Endothelial cell of hepatic sinusoid (primary cell): ENCODE data around the gene ACTL8.

Source experiments
- in situ Hi-C: cut with HindIII; loops from 2 replicates; pipeline ENCODE4 v1.10.0; 2017; ENCODE audit warnings: low sequenced_read_pairs

Gene ACTL8

DNA sequence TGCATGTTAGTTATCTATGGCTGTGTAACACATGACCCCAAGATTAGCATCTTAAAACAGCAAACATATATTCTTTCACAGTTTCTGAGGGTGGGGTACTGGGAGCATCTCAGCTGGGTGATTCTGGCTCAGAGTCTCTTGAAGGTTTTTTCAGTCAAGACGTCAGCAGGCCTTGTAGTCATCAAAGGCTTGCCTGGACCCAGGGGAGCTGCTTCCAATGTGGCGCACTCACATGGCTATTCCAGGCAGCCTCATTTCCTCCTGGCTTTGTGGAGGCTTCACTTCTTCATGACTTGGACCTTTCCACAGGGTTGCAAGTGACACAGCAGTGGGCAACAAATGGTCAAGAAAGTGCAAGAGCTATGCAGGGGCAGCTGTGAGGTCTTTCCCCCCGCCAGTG lies 114.7 kb downstream of the ACTL8 start:
- in situ Hi-C loops, result no loop called here

DNA sequence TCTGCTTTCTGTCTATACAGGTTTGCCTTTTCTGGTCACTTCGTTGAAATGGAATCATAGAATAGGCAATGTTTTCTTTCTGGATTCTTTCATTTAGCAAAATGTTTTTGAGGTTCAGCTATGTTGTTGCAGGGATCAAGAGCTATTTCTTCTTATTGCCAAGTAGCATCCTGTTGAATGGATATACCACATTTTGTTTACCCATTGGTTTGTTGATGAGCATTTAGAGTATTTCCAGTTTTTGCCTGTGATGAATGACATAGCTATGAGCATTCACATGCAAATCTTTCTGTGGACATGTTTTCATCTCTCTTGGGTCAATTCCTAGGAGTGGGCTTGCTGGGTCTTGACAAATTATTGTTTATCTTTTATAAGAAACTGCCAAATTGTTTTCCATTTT lies 115.5 kb downstream of the ACTL8 start:
- in situ Hi-C loops, result no loop called here

DNA sequence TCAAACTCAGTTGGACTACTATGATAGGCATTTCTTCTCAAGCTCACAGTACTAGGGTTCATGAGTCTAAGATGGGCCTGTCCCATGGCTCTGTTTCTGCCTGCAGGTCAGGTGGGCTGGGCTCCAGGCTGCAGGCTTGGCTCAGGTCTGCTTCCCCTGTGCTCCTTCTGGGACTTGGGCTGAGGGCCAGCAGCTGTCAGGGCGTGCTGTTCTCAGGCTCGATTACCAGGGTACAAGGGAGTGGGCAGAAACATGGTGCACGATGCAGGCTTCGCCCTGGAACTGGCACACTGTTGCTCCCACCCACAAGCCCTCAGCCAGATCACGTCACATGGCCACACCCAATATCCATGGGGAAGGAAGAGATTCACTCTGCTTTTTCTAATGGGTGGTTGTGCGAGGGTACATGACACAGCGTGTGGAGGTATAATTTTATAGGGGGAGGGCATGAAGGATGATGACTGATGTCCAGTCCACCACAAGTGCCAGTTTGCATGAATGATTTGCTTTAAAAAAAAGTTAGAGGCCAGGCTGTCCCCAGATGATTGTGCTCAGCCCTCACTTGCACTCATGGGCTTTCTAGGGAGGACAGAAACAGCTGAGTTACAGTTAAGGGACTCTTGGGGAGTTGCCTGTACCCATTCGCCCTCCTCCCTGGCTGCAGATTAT lies 118.0 kb downstream of the ACTL8 start:
- in situ Hi-C loops, result no loop called here

DNA sequence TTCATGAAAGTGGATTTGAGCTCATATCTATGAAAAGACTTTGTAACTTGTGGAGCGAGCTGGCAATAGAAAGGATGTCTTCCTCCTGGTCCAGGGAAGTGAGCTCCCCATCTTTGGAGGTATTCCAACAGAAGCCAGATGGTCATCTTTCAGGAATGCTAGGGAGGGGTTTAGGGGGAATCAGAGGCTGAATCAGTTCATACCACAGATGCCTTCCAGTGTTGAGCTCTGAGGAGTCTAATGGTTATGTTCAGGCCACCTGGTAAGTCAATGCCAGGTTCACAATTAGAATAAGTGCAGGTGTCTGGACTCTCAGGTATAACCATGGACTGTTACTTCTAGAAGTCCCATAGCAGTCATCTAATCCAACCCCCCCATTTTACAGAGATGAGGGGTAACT lies 119.1 kb downstream of the ACTL8 start:
- in situ Hi-C loops, result no loop called here

DNA sequence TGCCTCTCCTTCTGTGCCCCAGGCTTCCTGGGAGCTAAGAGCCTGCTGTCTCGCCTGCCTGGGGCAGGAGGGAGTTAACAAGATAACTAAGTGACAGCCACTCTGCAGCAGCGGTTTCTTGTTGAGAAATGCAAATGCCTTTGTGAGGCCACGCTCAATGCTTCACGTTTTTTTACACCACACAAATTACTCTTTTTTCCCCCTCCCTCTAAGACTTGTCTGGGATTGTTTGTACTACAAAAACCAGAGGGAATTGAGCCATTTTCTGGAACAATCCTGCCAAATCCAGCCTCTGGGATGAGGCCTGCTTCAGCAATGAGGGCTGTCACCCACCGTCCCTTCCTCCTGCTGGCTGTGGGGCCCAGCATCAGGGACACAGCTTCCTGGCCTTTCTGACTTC lies 119.6 kb downstream of the ACTL8 start:
- in situ Hi-C loops, result no loop called here

DNA sequence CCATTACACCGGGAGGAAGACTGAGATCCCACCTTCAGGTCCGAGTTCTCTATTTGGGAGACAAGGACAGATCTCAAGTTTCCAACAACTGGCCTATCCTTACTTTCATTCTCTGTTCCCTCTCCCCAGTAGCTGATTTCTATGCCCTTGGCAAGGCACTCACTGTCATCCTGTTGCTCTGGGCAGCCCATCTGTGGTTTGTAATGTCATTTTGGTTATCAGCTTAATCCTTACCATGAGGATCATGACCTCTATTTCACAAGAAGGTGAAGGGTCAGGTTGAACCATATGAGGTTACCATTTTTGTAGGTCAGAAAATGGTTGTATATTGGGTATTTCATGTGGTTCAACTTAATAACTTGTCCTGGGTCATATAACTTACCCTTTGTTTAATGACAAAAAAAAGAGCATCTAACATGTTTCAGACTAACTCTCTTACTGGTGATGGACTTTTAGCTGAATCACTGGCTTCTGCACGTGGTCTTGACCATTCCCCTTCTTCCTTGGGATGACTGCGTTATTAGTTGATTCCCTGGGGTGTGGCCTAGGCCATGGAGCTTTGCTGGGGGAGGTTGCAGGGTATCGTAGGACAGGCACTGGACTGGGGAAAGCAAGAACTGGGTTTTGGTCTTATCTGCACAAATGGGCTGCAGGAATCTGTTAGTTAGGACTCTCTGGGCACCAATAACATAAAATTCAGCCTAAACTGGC lies 120.2 kb downstream of the ACTL8 start:
- in situ Hi-C loops, result no loop called here

DNA sequence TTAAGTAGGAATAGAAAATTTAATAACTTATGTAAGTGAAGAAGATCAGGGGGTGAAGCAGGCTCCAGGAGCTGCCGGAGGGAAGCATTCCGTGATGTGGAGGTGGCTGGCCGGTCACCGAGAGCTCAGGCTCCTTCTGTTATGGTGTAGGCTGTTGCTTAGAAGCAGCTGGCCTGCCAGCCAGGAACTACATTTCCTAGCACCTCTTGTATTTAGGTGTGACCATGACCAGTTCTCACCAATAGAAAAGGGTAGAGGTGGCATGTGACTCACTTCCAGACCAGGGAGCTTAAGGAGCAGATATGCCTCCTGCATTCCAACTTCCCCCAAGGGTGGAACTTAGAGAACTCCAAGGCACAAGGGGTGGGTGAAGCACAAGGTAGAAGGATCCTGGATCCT lies 120.7 kb downstream of the ACTL8 start:
- in situ Hi-C loops, result no loop called here
